NCI-H226 (cell line): ENCODE measurements around the gene SPRR3.
A peak's percentile ranks its signal among the peaks of the same experiment; 100 is the strongest.
"Not testable (repeated sequence)": the region's sequence is repeated elsewhere in the genome, so short reads cannot be mapped to it uniquely, and the experiment has no call there.

Experiments used
- DNase-seq: peaks from one replicate; pipeline ENCODE4 v3.0.0-alpha.2; 2015

Gene SPRR3

DNA sequence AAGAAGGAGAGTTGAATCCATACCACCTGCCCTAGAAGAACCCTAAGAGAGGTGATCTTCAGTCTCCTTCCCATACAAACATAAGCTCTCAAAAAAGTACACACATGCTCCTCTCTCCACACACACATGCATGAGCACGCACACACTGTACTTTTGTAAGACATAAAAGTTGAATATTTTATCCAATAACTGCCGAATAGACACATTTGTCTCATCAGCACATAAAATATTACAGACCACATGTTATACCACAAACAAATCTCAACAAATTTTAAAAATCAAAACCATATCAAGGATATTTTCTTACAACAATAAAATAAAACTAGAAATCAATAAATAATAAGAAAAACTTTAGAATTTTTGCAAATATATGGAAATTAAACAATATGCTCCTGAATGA lies 15.0 kb upstream of the SPRR3 start:
- DNase-seq, result no peak

DNA sequence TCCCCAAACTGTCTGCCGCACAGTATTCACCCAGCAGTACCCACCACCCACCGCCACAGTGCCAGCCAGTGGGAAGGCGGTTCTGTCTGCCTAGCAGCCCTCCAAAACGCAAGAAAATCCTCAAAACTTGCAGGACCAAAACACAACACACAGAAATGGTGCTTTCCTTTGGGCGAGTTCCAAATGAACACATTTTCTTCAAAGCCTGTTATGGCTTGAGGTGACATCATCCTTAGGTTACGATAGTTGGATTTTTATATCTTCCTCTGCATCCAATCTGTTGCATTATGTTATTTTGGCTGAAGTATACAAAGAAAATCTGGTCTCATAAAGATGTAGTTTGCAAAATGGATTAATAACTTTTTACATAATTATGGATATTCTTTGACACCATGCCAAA lies 8.4 kb upstream of the SPRR3 start:
- no peak for DNase-seq

DNA sequence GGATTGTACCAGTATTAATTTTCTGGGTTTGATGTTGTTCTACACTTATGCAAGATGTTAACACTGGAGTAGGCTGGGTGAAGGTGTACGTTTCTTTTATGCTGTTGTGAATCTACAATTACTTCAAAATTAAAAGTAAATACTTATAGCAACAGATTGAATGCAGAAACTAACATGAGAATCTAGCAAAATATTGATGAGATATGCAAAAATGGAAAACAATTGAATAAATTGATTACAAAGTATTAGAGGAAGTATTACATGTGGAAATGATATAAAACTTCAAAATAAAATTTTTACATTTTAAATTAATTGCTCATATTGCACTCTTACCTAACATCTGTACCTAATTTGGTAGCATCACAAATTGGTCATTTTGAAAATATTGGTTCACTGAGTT lies 5.7 kb upstream of the SPRR3 start:
- DNase-seq, result no peak

DNA sequence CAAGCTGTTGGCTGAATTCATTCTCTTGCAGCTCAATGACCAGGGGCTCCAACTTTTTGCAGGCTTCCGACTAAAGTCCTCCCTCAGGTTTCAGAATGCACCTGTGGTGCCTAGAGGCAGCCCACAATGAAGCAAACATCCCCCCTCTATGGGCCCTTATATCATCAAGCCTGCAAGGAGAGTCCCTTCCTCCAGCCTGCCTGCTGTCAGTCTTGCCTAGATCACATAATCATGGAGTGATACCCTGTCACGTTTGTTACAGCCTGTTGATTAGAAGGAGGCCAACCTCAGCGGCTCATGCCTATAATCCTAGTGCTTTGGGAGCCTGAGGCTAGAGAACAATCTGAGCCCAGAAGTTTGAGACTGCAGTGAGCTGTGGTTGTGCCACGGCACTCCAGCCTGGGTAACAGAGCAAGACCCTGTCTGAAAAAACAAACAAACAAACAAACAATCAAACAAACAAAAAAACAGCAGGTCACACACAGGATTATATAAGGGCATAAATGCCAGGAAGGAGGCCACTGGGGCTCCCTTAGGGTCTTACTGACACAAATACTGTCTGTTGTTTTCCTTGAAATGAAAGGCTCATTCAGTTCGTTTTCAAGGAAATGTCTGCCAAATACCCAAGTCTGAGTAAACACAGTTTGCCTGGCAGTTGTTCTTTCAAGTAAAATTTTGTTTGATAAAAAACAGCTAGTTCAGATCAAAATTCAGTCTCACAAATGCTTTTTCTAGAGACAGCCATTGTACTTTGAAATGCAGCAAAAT lies 4.7 kb upstream of the SPRR3 start:
- DNase-seq, result no peak

DNA sequence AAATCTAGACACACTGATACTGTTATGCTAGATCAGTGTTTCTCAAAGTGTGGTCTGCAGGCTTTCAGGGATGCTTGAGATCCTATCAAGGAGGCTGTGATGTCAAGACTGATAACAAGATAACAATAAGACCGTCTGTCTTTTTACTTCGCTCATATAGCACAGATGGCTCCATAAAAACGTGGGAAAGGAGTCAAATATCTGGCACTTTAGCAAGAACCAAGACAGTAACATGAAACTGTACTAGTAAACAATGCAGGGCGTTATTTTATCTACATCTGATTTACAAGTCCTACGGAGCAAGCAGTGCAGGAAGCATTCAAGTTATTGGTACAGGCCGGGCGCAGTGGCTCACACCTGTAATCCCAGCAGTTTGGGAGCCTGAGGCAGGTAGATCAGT lies 3.6 kb upstream of the SPRR3 start:
- no peak for DNase-seq

DNA sequence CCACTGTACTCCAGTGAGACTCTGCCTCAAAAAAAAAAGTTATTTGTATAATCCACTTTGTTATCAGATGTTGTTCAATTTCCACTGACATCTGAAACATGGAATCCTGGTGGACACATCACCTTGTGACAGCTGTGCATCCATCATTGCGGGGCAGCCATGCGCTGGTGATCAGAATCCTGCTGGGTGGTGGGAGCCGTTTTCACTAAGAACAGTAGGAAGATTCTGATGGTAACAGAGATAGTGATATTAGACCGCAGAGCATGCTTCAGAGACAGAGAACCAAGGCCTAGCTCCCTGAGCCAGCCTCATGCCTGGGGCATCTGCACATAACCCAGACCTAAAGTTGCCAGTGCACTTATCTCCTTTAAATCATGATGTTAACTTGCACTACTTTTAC lies 3.1 kb upstream of the SPRR3 start:
- no peak for DNase-seq

DNA sequence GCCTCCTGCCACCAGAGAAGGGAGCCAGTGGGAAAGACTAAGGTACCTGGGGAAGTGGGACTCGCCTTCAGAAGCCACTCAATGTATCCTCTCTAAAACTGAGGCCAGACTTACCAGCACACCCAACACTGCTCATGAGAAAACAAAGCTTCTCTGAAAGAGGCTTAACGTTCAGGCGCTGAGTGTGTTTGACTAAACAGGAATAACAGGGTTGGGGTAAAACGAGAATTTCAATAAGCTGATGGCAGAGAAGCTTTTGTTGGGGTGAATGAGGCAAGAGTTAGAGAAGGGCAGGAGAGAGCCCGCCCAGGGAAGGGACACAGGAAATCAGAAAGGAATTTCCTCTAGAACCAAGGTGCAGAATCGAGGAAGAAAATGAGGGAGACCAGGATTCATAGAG lies 1.7 kb upstream of the SPRR3 start:
- no peak for DNase-seq

DNA sequence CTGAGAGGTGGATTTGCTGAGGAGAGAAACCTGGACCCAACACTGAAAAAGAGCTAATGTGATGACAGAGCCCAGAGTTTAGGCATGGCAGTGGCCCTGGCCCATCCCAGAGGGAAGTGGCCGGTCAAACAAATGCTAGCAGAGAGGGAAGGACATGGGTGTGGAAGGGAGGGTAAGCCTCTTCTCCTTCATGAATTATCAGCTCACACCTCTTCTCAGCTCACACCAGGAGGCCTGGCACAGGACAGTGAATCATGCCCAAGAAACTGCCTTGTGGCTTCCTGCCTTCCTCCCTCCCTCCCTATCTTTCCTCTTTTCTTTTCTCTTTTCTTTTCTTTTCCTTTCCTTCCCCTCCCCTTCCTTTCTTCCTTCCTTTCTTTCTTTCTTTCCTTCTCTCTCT lies 1.3 kb upstream of the SPRR3 start:
- DNase-seq, result no peak

DNA sequence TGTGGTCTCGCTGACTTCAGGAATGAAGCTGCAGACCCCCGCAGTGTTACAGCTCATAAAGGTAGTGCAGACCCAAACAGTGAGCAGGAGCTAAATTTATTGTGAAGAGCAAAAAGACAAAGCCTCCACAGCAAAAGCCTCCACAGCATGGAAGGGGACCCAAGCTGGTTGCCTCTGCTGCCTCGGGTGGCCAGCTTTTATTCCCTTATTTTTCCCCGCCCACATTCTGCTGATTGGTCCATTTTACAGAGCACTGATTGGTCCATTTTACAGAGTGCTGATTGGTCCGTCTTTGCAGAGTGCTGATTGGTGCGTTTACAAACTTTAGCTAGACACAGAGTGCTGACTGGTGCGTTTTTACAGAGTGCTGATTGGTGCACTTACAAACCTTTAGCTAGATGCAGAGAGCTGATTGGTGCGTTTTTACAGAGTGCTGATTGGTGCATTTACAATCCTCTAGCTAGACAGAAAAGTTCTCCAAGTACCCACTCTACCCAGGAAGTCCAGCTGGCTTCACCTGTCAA lies 9.7 kb downstream of the SPRR3 start:
- not testable (repeated sequence) for DNase-seq

DNA sequence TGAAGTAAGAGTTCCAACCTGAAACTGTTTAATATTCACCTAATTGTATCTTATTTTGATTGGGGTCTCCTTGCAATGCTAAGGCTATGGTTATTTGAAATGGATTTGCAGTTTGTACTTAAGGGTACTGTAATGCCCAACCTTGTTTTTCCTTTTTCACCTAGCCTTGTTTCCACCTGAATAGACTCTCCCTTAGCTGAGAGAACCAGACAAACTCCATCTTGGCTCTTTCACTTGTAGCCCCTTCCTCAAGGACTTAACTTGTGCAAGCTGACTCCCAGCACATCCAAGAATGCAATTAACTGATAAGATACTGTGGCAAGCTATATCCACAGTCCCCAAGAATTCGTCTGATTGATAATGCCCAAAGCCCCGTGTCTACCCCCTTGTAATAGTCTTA lies 20.3 kb downstream of the SPRR3 start:
- not testable (repeated sequence) for DNase-seq

DNA sequence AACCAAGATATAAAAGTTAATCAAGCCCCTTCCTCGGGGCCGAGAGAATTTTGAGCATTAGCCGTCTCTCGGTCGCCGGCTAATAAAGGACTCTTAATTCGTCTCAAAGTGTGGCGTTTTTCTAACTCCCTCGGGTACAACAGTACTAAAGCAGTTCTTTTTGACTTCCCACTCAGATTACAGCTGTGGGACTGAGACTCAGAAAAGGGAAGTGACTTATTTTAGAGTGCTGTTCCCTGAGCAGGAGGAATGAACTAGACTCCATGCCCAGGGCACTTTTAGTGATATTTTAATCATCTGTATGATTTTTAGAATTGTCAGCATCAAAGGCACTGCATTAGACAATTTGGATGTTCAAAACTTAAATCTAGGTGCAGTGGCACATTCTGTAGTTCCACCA lies 20.8 kb downstream of the SPRR3 start:
- DNase-seq, result not testable (repeated sequence)

DNA sequence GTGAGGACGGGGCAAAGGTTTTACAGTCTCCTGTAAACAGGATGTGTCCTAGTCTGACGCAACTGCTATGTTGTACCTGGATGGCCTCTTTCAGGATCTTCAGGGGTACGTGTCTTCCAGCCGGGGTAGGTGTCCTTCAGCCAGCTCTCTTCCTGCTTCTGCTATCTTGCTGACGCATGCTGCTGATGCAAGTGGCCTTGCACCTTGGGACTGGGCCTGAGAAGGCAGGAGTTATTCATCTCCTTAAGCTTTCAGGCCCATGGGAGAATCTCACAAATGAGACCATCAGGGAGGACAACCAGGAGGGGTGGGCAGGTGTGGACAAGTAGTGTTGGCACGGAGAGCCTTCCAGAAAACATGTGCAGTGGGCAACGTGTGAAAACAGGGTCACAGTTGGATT lies 21.6 kb downstream of the SPRR3 start:
- DNase-seq, result no peak

DNA sequence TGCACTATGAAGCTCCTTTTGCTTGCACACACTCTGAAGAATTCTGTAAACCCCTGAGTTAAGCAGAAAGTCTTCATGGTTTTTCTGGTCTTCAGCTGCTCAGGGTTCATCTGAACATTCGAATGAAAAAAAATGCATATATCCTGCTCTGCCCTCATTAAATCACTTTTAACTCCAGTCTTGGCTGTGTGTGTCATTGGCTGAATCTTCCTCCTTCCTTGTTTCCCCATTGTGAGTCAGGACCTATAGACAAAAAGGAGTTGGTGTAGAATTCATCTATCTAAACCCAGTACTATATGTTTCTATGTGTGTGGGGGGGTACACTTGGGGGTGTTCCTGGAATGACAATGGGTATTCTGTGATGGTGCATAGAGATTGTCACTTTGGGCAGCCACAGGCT lies 22.9 kb downstream of the SPRR3 start:
- DNase-seq, result no peak

DNA sequence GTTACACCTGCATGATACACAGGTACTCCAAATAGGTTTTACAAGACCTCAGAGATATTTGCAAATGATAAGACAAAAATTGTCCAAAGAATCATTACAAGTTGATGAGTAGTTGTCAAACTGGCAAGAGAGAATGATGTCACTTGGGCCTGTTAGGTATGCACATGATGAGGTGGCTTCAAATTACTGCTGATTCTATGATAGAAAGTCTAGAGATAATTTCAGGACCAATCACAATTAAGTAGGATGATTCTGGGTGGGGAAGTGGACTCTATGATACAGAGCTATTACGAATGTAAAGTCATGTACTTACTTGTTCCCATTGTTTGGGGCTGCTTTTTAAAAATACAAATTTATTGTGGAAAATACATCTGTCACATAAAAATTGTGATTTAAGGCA lies 24.2 kb downstream of the SPRR3 start:
- DNase-seq, result no peak

DNA sequence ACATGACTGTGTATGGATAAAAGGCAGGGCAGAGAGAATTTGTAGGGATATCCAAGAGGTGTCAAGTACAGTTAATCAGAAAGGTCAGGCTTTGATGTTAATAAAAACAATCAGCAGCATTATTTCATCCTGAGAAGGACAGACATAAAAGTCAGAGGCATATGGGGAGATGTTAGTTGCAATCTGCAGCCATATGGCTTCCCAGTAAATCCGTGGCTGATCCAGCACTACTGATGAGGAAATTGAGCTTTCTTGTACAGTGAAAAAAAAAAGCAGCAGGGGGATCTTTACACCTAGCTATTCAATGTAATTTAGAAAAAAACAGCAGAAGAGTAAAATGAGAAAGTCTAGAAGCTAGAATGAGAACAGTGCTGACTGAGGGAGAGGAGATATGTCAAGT lies 27.2 kb downstream of the SPRR3 start:
- no peak for DNase-seq

DNA sequence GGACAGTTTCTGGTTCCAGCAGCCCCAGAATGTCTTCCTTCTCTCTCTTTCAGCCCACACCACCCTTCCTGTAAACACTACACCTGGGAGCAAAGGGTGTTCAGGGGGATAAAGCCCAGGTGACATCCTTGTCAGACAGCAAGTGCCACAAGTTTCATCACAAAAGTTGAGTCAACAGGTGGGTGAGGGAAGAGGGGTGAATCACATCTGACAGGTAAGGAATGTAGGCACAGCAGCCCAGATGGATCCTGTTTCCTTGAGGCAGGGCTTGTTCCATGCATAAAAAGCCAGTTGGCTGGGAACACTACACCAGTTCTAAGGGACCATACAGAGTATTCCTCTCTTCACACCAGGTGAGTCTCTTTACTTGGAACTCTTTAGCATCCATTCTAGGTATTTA lies 29.3 kb downstream of the SPRR3 start, which contains the start of gene SPRR1B:
SPRR1B (plus strand) TSS at position 309 of the 400 bp plus-strand sequence. CDS start 1,143 bp downstream, outside the sequence.
- DNase-seq, result no peak

DNA sequence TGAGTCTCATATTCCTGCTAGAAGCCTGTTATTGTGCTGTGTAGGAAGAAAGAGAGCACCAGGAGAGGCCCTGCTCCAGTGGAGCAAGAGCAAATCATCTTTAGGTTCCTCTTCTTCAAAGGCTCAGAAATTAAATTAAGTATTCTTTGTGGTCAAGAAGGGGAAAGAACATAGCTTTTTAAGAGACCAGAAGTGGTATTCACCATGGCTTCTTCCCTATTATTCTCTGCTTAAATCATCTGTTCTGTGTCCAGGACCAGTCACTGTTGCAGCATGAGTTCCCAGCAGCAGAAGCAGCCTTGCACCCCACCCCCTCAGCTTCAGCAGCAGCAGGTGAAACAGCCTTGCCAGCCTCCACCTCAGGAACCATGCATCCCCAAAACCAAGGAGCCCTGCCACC lies 30.5 kb downstream of the SPRR3 start:
- DNase-seq, result no peak

DNA sequence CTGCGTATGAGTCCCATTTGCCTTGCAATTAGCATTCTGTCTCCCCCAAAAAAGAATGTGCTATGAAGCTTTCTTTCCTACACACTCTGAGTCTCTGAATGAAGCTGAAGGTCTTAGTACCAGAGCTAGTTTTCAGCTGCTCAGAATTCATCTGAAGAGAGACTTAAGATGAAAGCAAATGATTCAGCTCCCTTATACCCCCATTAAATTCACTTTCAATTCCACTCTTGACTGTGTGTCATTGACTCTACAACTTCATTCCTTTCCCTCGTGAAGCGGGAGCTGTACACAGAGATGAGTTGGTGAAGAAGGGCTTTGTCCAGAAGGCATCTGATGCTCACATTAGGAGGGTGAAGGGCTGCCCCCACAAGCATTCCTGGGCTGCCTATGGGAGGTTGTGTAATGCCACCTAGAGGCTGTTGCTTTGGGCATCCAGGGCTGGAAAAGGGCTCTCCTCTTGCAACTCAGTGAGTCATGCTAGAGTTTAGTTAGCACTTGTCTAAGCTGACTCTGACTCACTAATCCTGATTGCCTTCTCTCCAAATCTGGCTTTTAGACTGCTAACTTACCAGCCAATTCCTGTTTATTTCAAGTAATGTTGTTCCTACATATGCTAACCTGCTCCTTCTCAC lies 31.2 kb downstream of the SPRR3 start:
- peak; percentile 84 for DNase-seq

DNA sequence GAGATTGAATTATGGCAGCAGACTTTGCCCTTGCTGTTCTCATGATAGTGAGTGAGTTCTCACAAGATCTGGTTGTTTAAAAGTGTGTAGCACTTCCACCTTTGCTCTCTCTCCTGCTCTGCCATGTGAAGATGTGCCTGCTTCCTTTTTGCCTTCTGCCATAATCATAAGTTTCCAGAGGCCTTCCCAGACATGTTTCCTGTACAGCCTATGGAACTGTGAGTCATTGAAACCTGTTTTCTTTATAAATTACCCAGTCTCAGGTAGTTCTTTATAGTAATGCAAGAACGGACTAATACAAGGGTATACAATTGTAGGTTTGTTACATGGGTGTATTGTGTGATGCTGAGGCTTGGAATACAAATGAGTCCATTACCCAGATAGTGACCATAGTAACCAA lies 33.7 kb downstream of the SPRR3 start:
- DNase-seq, result no peak

DNA sequence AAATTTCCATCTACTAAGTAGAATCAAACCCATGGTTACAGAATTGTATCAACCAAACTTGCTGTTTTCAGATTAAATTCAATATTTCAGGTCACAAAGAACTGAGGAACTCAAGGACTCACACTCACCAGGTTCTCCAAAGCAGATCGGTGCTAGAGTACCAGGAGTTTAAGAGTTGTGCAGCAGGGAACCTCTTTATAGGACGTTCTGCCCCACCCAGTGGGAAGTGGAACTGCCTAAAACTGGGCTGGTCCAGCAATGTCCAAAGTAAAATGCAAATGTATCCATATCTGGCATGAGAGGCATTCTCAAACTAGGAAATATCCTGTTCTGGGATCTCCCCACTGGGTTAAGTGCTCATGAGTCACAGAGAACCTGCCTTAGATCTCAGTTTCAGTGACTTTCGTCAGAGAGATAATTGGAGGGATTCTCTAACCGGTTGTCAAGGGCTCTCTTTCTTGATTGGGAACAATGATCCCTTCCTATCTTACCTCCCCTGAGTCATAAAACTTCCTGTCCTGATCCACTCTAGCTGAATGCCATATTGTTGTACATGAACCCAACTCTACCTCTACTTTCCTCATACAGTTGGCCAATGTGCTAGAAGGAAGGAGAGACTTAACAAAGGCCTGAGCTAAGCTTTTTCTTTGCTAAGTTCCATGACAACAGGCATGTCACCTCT lies 39.5 kb downstream of the SPRR3 start, which contains the start of gene SPRR2D:
SPRR2D (minus strand) TSS at position 171 of the 682 bp plus-strand sequence. CDS start 774 bp downstream, outside the sequence.
- DNase-seq, result no peak

DNA sequence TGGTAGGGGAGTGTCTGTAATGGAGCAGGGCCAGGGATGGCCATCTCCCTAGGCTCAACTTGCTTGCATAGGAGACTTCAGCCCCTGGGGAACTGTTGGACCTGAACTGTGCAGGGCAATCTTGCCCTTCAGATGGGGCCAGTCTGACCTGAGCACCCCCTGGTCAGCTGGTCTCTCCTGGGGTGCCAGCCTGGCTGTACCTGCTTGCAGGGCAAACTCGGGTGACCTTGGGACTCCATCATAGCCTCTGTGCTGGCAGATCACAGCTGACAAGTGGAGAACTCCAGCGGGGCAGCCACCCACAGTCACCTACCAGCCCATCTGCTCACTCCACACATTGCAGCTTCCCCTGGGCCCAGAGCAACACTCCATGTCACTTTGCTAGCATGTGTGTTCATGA lies 47.7 kb downstream of the SPRR3 start:
- DNase-seq, result no peak
